ENCODE data around the gene FAM193B. TPM values are rescaled to one million over a fixed set of nuclear protein-coding genes. Genes with fewer than 3 reads are reported as not detected.

The FAM193B gene
- total and polyA plus RNA-seq, 2 of the 13 experiments (the other 11 are each of a cell fraction or from before 2014, with no cell fraction given) = 21.2 to 40.9 TPM

- Histone ChIP-seq H3K4me2 (ENCODE audit: low read depth, low read length) (no peak overlapping the region), H3K79me2 (ENCODE audit: insufficient read depth, low read length) (no peaks in the 10 kb centered on the region), H3K4me3 (replicated peaks in 1 of 3; ENCODE audit: insufficient read depth in 1 of 3, low read depth in 2 of 3, low read length in 3 of 3) (no peak overlapping the region), H2AFZ (ENCODE audit: low read length) (no peak overlapping the region), H3K9me3 (ENCODE audit: low read length) (no peaks in the 10 kb centered on the region), H3K27ac (ENCODE audit: extremely low read length, insufficient read depth, low read length) (no peak overlapping the region), H4K20me1 (ENCODE audit: insufficient read depth, low read length) (no peaks in the 10 kb centered on the region), H3K9ac (ENCODE audit: insufficient read depth, low read depth, low read length) (no peak overlapping the region), H3K4me1 (ENCODE audit: insufficient read depth, low read length) (peaks cover 19% of the 10 kb centered on the region), H3K27me3 (ENCODE audit: control insufficient read depth in 1 of 2, insufficient read depth in 2 of 2, low read length in 2 of 2) (peaks cover 2 to 11% of the 10 kb centered on the region in 2 experiments; a peak in 2 of 5 replicates), H3K36me3 (replicated peaks in 1 of 2; ENCODE audit: control insufficient read depth in 1 of 2, insufficient read depth in 2 of 2, low read length in 2 of 2) (peaks cover 7 to 21% of the 10 kb centered on the region in 2 experiments; a peak in 4 of 5 replicates)
- DNase-seq (ENCODE audit: low spot score) = peak; percentile 51
- BruUV-seq (replicated peaks) = no TSS peak
- TF ChIP-seq ZNF121 (CRISPR knock-in tag; IDR thresholded peaks at IDR 0.05) (peak; percentile 59), ZBTB33 (CRISPR knock-in tag; IDR thresholded peaks at IDR 0.05) (peak; percentile 56; the same call in 1 of the 2 replicates), TFAP4 (IDR thresholded peaks at IDR 0.05; ENCODE audit: borderline replicate concordance, low read depth) (peak; percentile 75), ZNF207 (IDR thresholded peaks at IDR 0.05; ENCODE audit: borderline replicate concordance) (no peak), STAG1 (CRISPR knock-in tag; IDR thresholded peaks at IDR 0.05) (peak; percentile 29; the same call in 1 of the 2 replicates), ETS1 (CRISPR knock-in tag; IDR thresholded peaks at IDR 0.05) (no peak), SP5 (CRISPR knock-in tag; IDR thresholded peaks at IDR 0.05; ENCODE audit: borderline replicate concordance, low read depth) (no peak), HIC2 (CRISPR knock-in tag; IDR thresholded peaks at IDR 0.05; ENCODE audit: low read depth) (no peak)
- 50% methylated on average over 7 of the region's 9 CpGs for WGBS (ENCODE audit: low lambda C conversion rate)
- ChIA-PET CTCF (ENCODE audit: low intra/inter-chr PET ratio, low total read pairs) (no interaction called here), POLR2A (no interaction called here)
- FAIRE-seq = peak; percentile 75
- intact Hi-C loops (cut with micrococcal nuclease; ENCODE audit: unreplicated experiment) (no loop called here), in situ Hi-C loops (cut with HindIII; ENCODE audit: extremely low pct_ligation_motif_present, low pct_unique_long_range_greater_than_20kb) (no loop called here)
- peak; percentile 46 for ATAC-seq
Observed at GRCh38 chr5:177507165-177507564, 47.2 kb downstream of the FAM193B start.
